IMR-90 (cell line): Measurements from ENCODE around the gene SYNPO2. TPM values are rescaled to one million over a fixed set of nuclear protein-coding genes. Genes with fewer than 3 reads are reported as not detected.

ENCODE experiments used
- ATAC-seq: fragments of 200-7000 bp; cut with Tn5 transposase; 2 replicates; pipeline ENCODE4 v1.9.1; 2020; ENCODE audit warnings: low read depth, mild to moderate bottlenecking, moderate library complexity
- BruUV-seq: library from RNA; stranded (reverse); fragments of 400-500 nt; replicated peaks from 2 replicates; lab custom pipeline; 2021; lab: Mats Ljungman, UMichigan
- CTCF ChIA-PET: fragments of 300-600 bp; formaldehyde crosslinking; extraction: SDS; loops from one replicate; lab custom pipeline; 2021; ENCODE audit warnings: antibody characterized with exemption; lab: Yijun Ruan, JAX
- POLR2A ChIA-PET: fragments of 300-600 bp; sonication (Branson Sonifier 250); formaldehyde crosslinking; loops from one replicate; lab custom pipeline; 2022; ENCODE audit warnings: antibody characterized with exemption; ENCODE audit not compliant: unreplicated experiment; lab: Charles Lee
- DNase-seq: peaks from one replicate; pipeline ENCODE4 v3.0.0; 2013
- H2AFZ ChIP-seq: replicated peaks from 2 replicates; pipeline ENCODE3; 2013; ENCODE audit warnings: low read length, mild to moderate bottlenecking; ENCODE audit not compliant: poor library complexity
- H2AK5ac ChIP-seq: 2 replicates; pipeline ENCODE4 v1.6.1; 2013; ENCODE audit warnings: low read depth, low read length, inconsistent platforms
- H2AK9ac ChIP-seq: replicated peaks from 2 replicates; pipeline ENCODE3; 2013; ENCODE audit warnings: mild to moderate bottlenecking, low read depth, low read length, moderate library complexity; ENCODE audit not compliant: poor library complexity
- H2BK120ac ChIP-seq: 2 replicates; pipeline ENCODE4 v1.6.1; 2013; ENCODE audit warnings: low read depth, low read length, inconsistent platforms
- H2BK15ac ChIP-seq: 3 replicates; pipeline ENCODE4 v1.6.1; 2013; ENCODE audit warnings: low read depth, low read length, inconsistent platforms
- H2BK20ac ChIP-seq: 2 replicates; pipeline ENCODE4 v1.6.1; 2013; ENCODE audit warnings: low read depth, mild to moderate bottlenecking, inconsistent platforms, low read length, moderate library complexity
- H2BK5ac ChIP-seq: 2 replicates; pipeline ENCODE4 v1.6.1; 2013; ENCODE audit warnings: mild to moderate bottlenecking, low read depth, low read length, inconsistent platforms; ENCODE audit not compliant: poor library complexity, severe bottlenecking
- H3K14ac ChIP-seq: replicated peaks from 2 replicates; pipeline ENCODE4 v1.6.1; 2013; ENCODE audit warnings: low read depth, low read length, inconsistent platforms
- H3K18ac ChIP-seq: 2 replicates; pipeline ENCODE4 v1.6.1; 2013; ENCODE audit warnings: low read depth, low read length, control low read depth
- H3K23ac ChIP-seq: 2 replicates; pipeline ENCODE4 v1.6.1; 2013; ENCODE audit warnings: low read depth, low read length, inconsistent platforms
- H3K27ac ChIP-seq: 2 replicates; pipeline ENCODE4 v1.5.1; 2013; ENCODE audit warnings: mild to moderate bottlenecking, control low read depth, low read length; ENCODE audit not compliant: insufficient read depth
- H3K27me3 ChIP-seq: 2 replicates; pipeline ENCODE4 v1.6.1; 2013; ENCODE audit warnings: low read length; ENCODE audit not compliant: control insufficient read depth, insufficient read depth
- H3K36me3 ChIP-seq: 2 replicates; pipeline ENCODE4 v1.6.1; 2013; ENCODE audit warnings: low read length, mixed read lengths; ENCODE audit not compliant: control insufficient read depth, insufficient read depth
- H3K4ac ChIP-seq: 2 replicates; pipeline ENCODE4 v1.6.1; 2013; ENCODE audit warnings: low read depth, low read length, inconsistent platforms
- H3K4me1 ChIP-seq: 2 replicates; pipeline ENCODE4 v1.6.1; 2013; ENCODE audit warnings: low read length, mixed read lengths; ENCODE audit not compliant: control insufficient read depth, insufficient read depth
- H3K4me2 ChIP-seq: 2 replicates; pipeline ENCODE4 v1.6.1; 2013; ENCODE audit warnings: low read depth, mild to moderate bottlenecking, control low read depth, low read length, moderate library complexity
- H3K4me3 ChIP-seq: 2 replicates; pipeline ENCODE4 v1.5.1; 2013; ENCODE audit warnings: low read depth, mild to moderate bottlenecking, control low read depth, low read length, moderate library complexity; ENCODE audit not compliant: insufficient read depth
- H3K56ac ChIP-seq: 2 replicates; pipeline ENCODE4 v1.6.1; 2013; ENCODE audit warnings: low read length, inconsistent platforms; ENCODE audit not compliant: insufficient read depth; ENCODE audit errors: extremely low read depth
- H3K79me1 ChIP-seq, 2 experiments: 2 replicates each; pipeline ENCODE4 v1.6.1; 2013; ENCODE audit warnings: low read length in 2 of 2, inconsistent platforms in 1 of 2, low read depth in 1 of 2
- H3K9ac ChIP-seq: 2 replicates; pipeline ENCODE4 v1.6.1; 2013; ENCODE audit warnings: low read depth, low read length, control low read depth
- H3K9me1 ChIP-seq: 2 replicates; pipeline ENCODE4 v1.6.1; 2013; ENCODE audit warnings: low read length, inconsistent platforms; ENCODE audit not compliant: insufficient read depth
- H3K9me3 ChIP-seq: 2 replicates; pipeline ENCODE4 v1.6.1; 2013; ENCODE audit warnings: low read length; ENCODE audit not compliant: control insufficient read depth, insufficient read depth
- H4K20me1 ChIP-seq: 2 replicates; pipeline ENCODE4 v1.6.1; 2013; ENCODE audit warnings: low read length, inconsistent platforms; ENCODE audit not compliant: insufficient read depth
- H4K5ac ChIP-seq: 2 replicates; pipeline ENCODE4 v1.6.1; 2013; ENCODE audit warnings: mild to moderate bottlenecking, low read depth, low read length, control low read depth
- H4K8ac ChIP-seq, 2 experiments: 2 replicates each; pipeline ENCODE4 v1.6.1; 2013; ENCODE audit warnings: low read depth in 2 of 2, low read length in 2 of 2, control low read depth in 1 of 2, inconsistent platforms in 1 of 2
- H4K91ac ChIP-seq: 2 replicates; pipeline ENCODE4 v1.6.1; 2013; ENCODE audit warnings: low read depth, low read length, inconsistent platforms; ENCODE audit not compliant: insufficient read depth
- POLR2A ChIP-seq: IDR thresholded peaks from 2 replicates; pipeline ENCODE4 v1.6.1; 2012; ENCODE audit warnings: mild to moderate bottlenecking, low read depth, low read length
- whole genome bisulfite sequencing, 2 experiments: methylation state at CpG; one replicate each; pipeline versions ENCODE4 v1.1.5 to v1.1.7; 2013; ENCODE audit warnings: missing lambda C conversion rate in 2 of 2; ENCODE audit not compliant: insufficient read length in 1 of 2; ENCODE audit errors: extremely low coverage in 2 of 2; 5-methylcytosine and 5-hydroxymethylcytosine counted together
- dilution Hi-C: fragments of 300-500 bp; cut with HindIII; formaldehyde crosslinking; loops from one replicate; pipeline ENCODE4 v1.14.3; 2018; ENCODE audit warnings: low sequenced_read_pairs; ENCODE audit not compliant: unreplicated experiment
- in situ Hi-C: fragments of 300-500 bp; cut with MboI; formaldehyde crosslinking; loops from 3 replicates; pipeline ENCODE4 v1.14.3; 2019; ENCODE audit warnings: low sequenced_read_pairs, inconsistent platforms, mixed read lengths
- intact Hi-C: fragments of 100-400 bp; cut with micrococcal nuclease; formaldehyde crosslinking; loops from 2 replicates; pipeline ENCODE4 v1.10.0; 2022
- polyA plus RNA-seq, 3 experiments: library from polyadenylated mRNA; depleted of rRNA; stranded (reverse); fragments of >200 nt; gene quantifications; 2 replicates each; pipeline ENCODE4 v1.2.3, GENCODE V29; 2012; ENCODE audit warnings: low replicate concordance in 1 of 3
- total RNA-seq: library from RNA; depleted of rRNA; stranded (reverse); fragments of >200 nt; gene quantifications from 2 replicates; pipeline ENCODE4 v1.2.3, GENCODE V29; 2012

The SYNPO2 gene
- total and polyA plus RNA-seq, 2 of the 4 experiments (the other 2 are of a cell fraction) = 0.99 to 1.8 TPM

GRCh38 chr4:118947095-118947494, 58.4 kb downstream of the SYNPO2 start:
- Histone ChIP-seq H2BK5ac (no peak overlapping the region), H3K4me1 (peaks cover 1% of the 10 kb centered on the region; the same call in 1 of the 2 replicates), H3K14ac (no peak overlapping the region), H2AK5ac (no peak overlapping the region), H3K79me1 (no peaks in the 10 kb centered on the region), H3K9ac (no peak overlapping the region), H4K91ac (no peak overlapping the region), H3K9me3 (no peaks in the 10 kb centered on the region), H2AFZ (no peak overlapping the region), H2AK9ac (no peak overlapping the region), H2BK15ac (no peak overlapping the region), H4K8ac (no peak overlapping the region), H3K4ac (no peak overlapping the region), H3K23ac (no peak overlapping the region), H3K4me3 (no peak overlapping the region), H3K27me3 (no peaks in the 10 kb centered on the region), H2BK20ac (no peak overlapping the region), H3K18ac (no peak overlapping the region), H3K27ac (no peak overlapping the region), H3K56ac (no peak overlapping the region), H3K9me1 (0 out of 2 replicates have a peak, but pooled peaks cover 2% of the 10 kb centered on the region), H4K5ac (no peak overlapping the region), H3K36me3 (no peaks in the 10 kb centered on the region), H2BK120ac (no peak overlapping the region), H4K20me1 (no peaks in the 10 kb centered on the region), H3K4me2 (no peak overlapping the region)
- WGBS, 2 experiments = no CpG with 5 or more reads among the region's 2 CpGs
- POLR2A ChIA-PET = no interaction called here
- in situ Hi-C loops (no loop called here), intact Hi-C loops (no loop called here), dilution Hi-C loops (no loop called here)
- ATAC-seq (no peak), DNase-seq (no peak)
- BruUV-seq = no TSS peak
- CTCF ChIA-PET = no interaction called here
- no peak for TF ChIP-seq POLR2A
